Stimulated activated CD4-positive, alpha-beta T cell treated with anti-CD3 and anti-CD28 coated beads, Interleukin-1b, Interleukin-23, amount 100 ng/mL, for 24 hours (primary cell): ENCODE results near the gene CAMK2G.
"Not testable (repeated sequence)": the region's sequence is repeated elsewhere in the genome, so short reads cannot be mapped to it uniquely, and the experiment has no call there.

ENCODE experiments used
- DNase-seq, 4 experiments: peaks; one replicate each; pipeline ENCODE4 v3.0.0-alpha.2; 2020; ENCODE audit warnings: low read depth in 4 of 4, low spot score in 1 of 4

The CAMK2G gene

GRCh38 chr10:73841526-73842285 is 32.6 kb downstream of the CAMK2G start:
- no peak for DNase-seq

GRCh38 chr10:73841061-73841421 is 33.3 kb downstream of the CAMK2G start:
- DNase-seq, result no peak

GRCh38 chr10:73840403-73841060 is 33.8 kb downstream of the CAMK2G start:
- DNase-seq, result no peak

- no peak for DNase-seq
Measured at GRCh38 chr10:73840056-73840402, 34.3 kb downstream of the CAMK2G start.

GRCh38 chr10:73839276-73839966 is 34.9 kb downstream of the CAMK2G start:
- DNase-seq, result no peak

- no peak for DNase-seq
Measured at GRCh38 chr10:73838827-73839226, 35.5 kb downstream of the CAMK2G start.

GRCh38 chr10:73838008-73838567 is 36.3 kb downstream of the CAMK2G start:
- no peak for DNase-seq

- DNase-seq, result no peak
Measured at GRCh38 chr10:73837072-73837471, 37.3 kb downstream of the CAMK2G start.

- no peak for DNase-seq
Measured at GRCh38 chr10:73836427-73836980, 37.9 kb downstream of the CAMK2G start.

- DNase-seq, result not testable (repeated sequence)
Measured at GRCh38 chr10:73829090-73829489, 45.3 kb downstream of the CAMK2G start.

GRCh38 chr10:73828161-73828560 is 46.2 kb downstream of the CAMK2G start:
- no peak for DNase-seq

GRCh38 chr10:73827346-73828089 is 46.8 kb downstream of the CAMK2G start:
- no peak for DNase-seq

- no peak for DNase-seq
Measured at GRCh38 chr10:73824146-73824725, 50.1 kb downstream of the CAMK2G start.

GRCh38 chr10:73823391-73823790 is 51.0 kb downstream of the CAMK2G start:
- no peak for DNase-seq

GRCh38 chr10:73819513-73820093 is 54.8 kb downstream of the CAMK2G start:
- no peak for DNase-seq

GRCh38 chr10:73819081-73819480 is 55.3 kb downstream of the CAMK2G start:
- DNase-seq, result no peak

GRCh38 chr10:73818402-73818801 is 56.0 kb downstream of the CAMK2G start:
- DNase-seq, result no peak

- no peak for DNase-seq
Measured at GRCh38 chr10:73817826-73818225, 56.5 kb downstream of the CAMK2G start.

GRCh38 chr10:73816917-73817729 is 57.2 kb downstream of the CAMK2G start:
- DNase-seq, result no peak

- no peak for DNase-seq
Measured at GRCh38 chr10:73815719-73816030, 58.7 kb downstream of the CAMK2G start.
